HepG2 (cell line): Measurements from ENCODE around the gene TIMM44. TPM values are rescaled to one million over a fixed set of nuclear protein-coding genes. Genes with fewer than 3 reads are reported as not detected.

Experiments used
- ATAC-seq: fragments of 200-7000 bp; cut with Tn5 transposase; 3 replicates; pipeline ENCODE4 v1.9.1; 2020; ENCODE audit warnings: mild to moderate bottlenecking, moderate library complexity
- BruUV-seq: library from RNA; stranded (reverse); fragments of 400-500 nt; replicated peaks from 2 replicates; lab custom pipeline; 2021; lab: Mats Ljungman, UMichigan
- CTCF ChIA-PET: fragments of 300-600 bp; formaldehyde crosslinking; extraction: SDS; loops from one replicate; lab custom pipeline; 2021; ENCODE audit warnings: low total read pairs, inconsistent platforms, low intra/inter-chr PET ratio; lab: Yijun Ruan, JAX
- POLR2A ChIA-PET: fragments of 350-600 bp; sonication (Branson Sonifier 250); formaldehyde crosslinking; loops from one replicate; lab custom pipeline; 2020; ENCODE audit warnings: antibody characterized with exemption, inconsistent platforms; lab: Yijun Ruan, JAX
- DNase-seq: peaks from one replicate; pipeline ENCODE4 v3.0.0-alpha.2; 2015; ENCODE audit warnings: low spot score
- FAIRE-seq: peaks from 3 replicates; lab custom pipeline; 2011; peaks lifted over from hg19 to GRCh38; lab: Jason Lieb, UNC
- H2AFZ ChIP-seq: one replicate; pipeline ENCODE4 v1.6.1; 2011; ENCODE audit warnings: low read length, inconsistent platforms
- H3K27ac ChIP-seq: fragments of 300-600 bp; 3 replicates; pipeline ENCODE4 v1.8.0; 2011; ENCODE audit warnings: mixed run types, mild to moderate bottlenecking, mixed read lengths, low read length, inconsistent platforms; ENCODE audit not compliant: insufficient read depth; ENCODE audit errors: extremely low read length
- H3K27me3 ChIP-seq, 2 experiments: fragments of 200-600 bp in 1 of 2; 2 replicates in 1 of 2; 3 replicates in 1 of 2; pipeline versions ENCODE4 v1.6.0 to v1.8.0; 2011; ENCODE audit warnings: low read length in 2 of 2, mild to moderate bottlenecking in 2 of 2, moderate library complexity in 2 of 2, inconsistent platforms in 1 of 2; ENCODE audit not compliant: insufficient read depth in 2 of 2, control insufficient read depth in 1 of 2
- H3K36me3 ChIP-seq, 2 experiments: fragments of 200-600 bp in 1 of 2; replicated peaks in 1 of 2; 2 replicates in 1 of 2; 3 replicates in 1 of 2; pipeline versions ENCODE4 v1.5.1 to v1.8.0; 2011; ENCODE audit warnings: low read length in 2 of 2, inconsistent platforms in 1 of 2; ENCODE audit not compliant: insufficient read depth in 2 of 2, control insufficient read depth in 1 of 2
- H3K4me1 ChIP-seq: 2 replicates; pipeline ENCODE4 v1.5.1; 2012; ENCODE audit warnings: low read length, inconsistent platforms; ENCODE audit not compliant: insufficient read depth
- H3K4me2 ChIP-seq: 2 replicates; pipeline ENCODE4 v1.6.0; 2011; ENCODE audit warnings: low read depth, low read length, inconsistent platforms
- H3K4me3 ChIP-seq, 3 experiments: fragments of 200-600 bp in 1 of 3; sonication (generic), shearing (Covaris generic) in 1 of 3; replicated peaks in 1 of 3; 2 replicates each; pipeline ENCODE4 v1.5.1; 2011 to 2016; ENCODE audit warnings: low read length in 3 of 3, inconsistent platforms in 2 of 3, low read depth in 2 of 3, mild to moderate bottlenecking in 2 of 3, control low read depth in 1 of 3, mixed read lengths in 1 of 3; ENCODE audit not compliant: insufficient read depth in 1 of 3
- H3K79me2 ChIP-seq: one replicate; pipeline ENCODE4 v1.6.1; 2011; ENCODE audit warnings: low read length, inconsistent platforms; ENCODE audit not compliant: insufficient read depth
- H3K9ac ChIP-seq: 2 replicates; pipeline ENCODE4 v1.6.0; 2011; ENCODE audit warnings: mild to moderate bottlenecking, low read depth, low read length, inconsistent platforms; ENCODE audit not compliant: insufficient read depth
- H3K9me3 ChIP-seq: 2 replicates; pipeline ENCODE4 v1.5.1; 2012; ENCODE audit warnings: mild to moderate bottlenecking, low read length
- H4K20me1 ChIP-seq: 2 replicates; pipeline ENCODE4 v1.6.0; 2011; ENCODE audit warnings: inconsistent platforms, mild to moderate bottlenecking, low read length, moderate library complexity; ENCODE audit not compliant: insufficient read depth
- ARID2 ChIP-seq: sonication (generic); formaldehyde crosslinking; IDR thresholded peaks from 2 replicates; pipeline ENCODE4 v1.8.1; 2022; ENCODE audit warnings: mild to moderate bottlenecking, missing genetic modification reagents, borderline replicate concordance
- DRAP1 ChIP-seq: IDR thresholded peaks from 2 replicates; pipeline ENCODE4 v1.6.1; 2016; ENCODE audit warnings: missing genetic modification reagents, missing compliant biosample characterization
- KIAA2018 ChIP-seq: sonication (generic); formaldehyde crosslinking; IDR thresholded peaks from 2 replicates; pipeline ENCODE4 v1.5.0; 2020; ENCODE audit warnings: mild to moderate bottlenecking, missing genetic modification reagents, borderline replicate concordance
- MYNN ChIP-seq: sonication (generic); formaldehyde crosslinking; IDR thresholded peaks from 2 replicates; pipeline ENCODE4 v1.4.0; 2020; ENCODE audit warnings: mild to moderate bottlenecking, low read depth, missing genetic modification reagents
- SUZ12 ChIP-seq: fragments of 150-350 bp; IDR thresholded peaks from 2 replicates; pipeline ENCODE4 v1.6.1; 2014; ENCODE audit warnings: low read depth, low read length
- TCF12 ChIP-seq, 2 experiments: fragments of 450-650 bp in 1 of 2; sonication (generic) in 1 of 2; formaldehyde crosslinking in 1 of 2; IDR thresholded peaks; 2 replicates each; pipeline versions ENCODE4 v1.6.1 to v1.8.0; 2017 to 2022; ENCODE audit warnings: antibody characterized with exemption in 1 of 2, mild to moderate bottlenecking in 1 of 2, missing genetic modification reagents in 1 of 2, moderate library complexity in 1 of 2
- THAP9 ChIP-seq: sonication (generic); formaldehyde crosslinking; IDR thresholded peaks from 2 replicates; pipeline ENCODE4; 2020; ENCODE audit warnings: missing genetic modification reagents, mild to moderate bottlenecking, borderline replicate concordance
- TOPORS ChIP-seq: sonication (generic); formaldehyde crosslinking; IDR thresholded peaks from 2 replicates; pipeline ENCODE4 v1.8.0; 2023; ENCODE audit warnings: mild to moderate bottlenecking, missing genetic modification reagents
- ZNF251 ChIP-seq: sonication (generic); formaldehyde crosslinking; IDR thresholded peaks from 2 replicates; pipeline ENCODE4 v1.9.0; 2021; ENCODE audit warnings: mild to moderate bottlenecking, missing genetic modification reagents
- ZNF557 ChIP-seq: sonication (generic); formaldehyde crosslinking; IDR thresholded peaks from 2 replicates; pipeline ENCODE4 v1.4.0; 2020; ENCODE audit warnings: missing genetic modification reagents
- ZNF781 ChIP-seq: sonication (generic); formaldehyde crosslinking; IDR thresholded peaks from 2 replicates; pipeline ENCODE4 v1.5.1; 2020; ENCODE audit warnings: borderline replicate concordance, mild to moderate bottlenecking, missing genetic modification reagents; ENCODE audit errors: not compliant biosample characterization
- WGBS: methylation state at CpG from one replicate; pipeline ENCODE4 v1.1.6; 2017; ENCODE audit warnings: low lambda C conversion rate; 5-methylcytosine and 5-hydroxymethylcytosine counted together
- in situ Hi-C: cut with HindIII; loops from 2 replicates; pipeline ENCODE4 v1.10.0; 2017; ENCODE audit warnings: low pct_unique_long_range_greater_than_20kb; ENCODE audit not compliant: extremely low pct_ligation_motif_present
- intact Hi-C: fragments of 100-400 bp; cut with micrococcal nuclease; formaldehyde crosslinking; loops from one replicate; pipeline ENCODE4 v1.10.0; 2022; ENCODE audit not compliant: unreplicated experiment
- polyA plus RNA-seq, 8 experiments: library from polyadenylated mRNA; depleted of rRNA in 3 of 8; stranded (reverse) in 7 of 8; unstranded in 1 of 8; fragments of >200 nt; fragmentation: Illumina TruSeq in 4 of 8; extraction: Trizol in 4 of 8; gene quantifications; 2 replicates each; pipeline versions ENCODE4 v1.2.1 to v1.2.3, GENCODE V29; 2011 to 2016; ENCODE audit warnings: low read depth in 4 of 8, missing spikeins in 1 of 8, mixed read lengths in 1 of 8; ENCODE audit not compliant: insufficient read depth in 1 of 8
- total RNA-seq, 5 experiments: library from RNA; depleted of rRNA; stranded (reverse); fragments of >200 nt; fragmentation: Illumina TruSeq; extraction: Trizol; gene quantifications; 2 replicates each; pipeline ENCODE4 v1.2.3, GENCODE V29; 2016; ENCODE audit warnings: low read depth in 1 of 5

Gene TIMM44
- total and polyA plus RNA-seq, 2 of the 13 experiments (the other 11 are each of a cell fraction or from before 2014, with no cell fraction given) = 42.9 to 72.6 TPM

GRCh38 chr19:7925171-7925851, 18.2 kb downstream of the TIMM44 start:
- H3K9ac ChIP-seq = no peak overlapping the region
- peak overlapping the region; percentile 55 for H3K4me2 ChIP-seq
- no peaks in the 10 kb centered on the region for H3K79me2 ChIP-seq
- peaks cover 8% of the 10 kb centered on the region for H3K4me1 ChIP-seq
- in situ Hi-C loops = no loop called here
- H4K20me1 ChIP-seq = peaks cover 5% of the 10 kb centered on the region; the same call in 1 of the 2 replicates
- H3K4me3 ChIP-seq = peak overlapping the region in 1 of 3 experiments; percentile 55; a peak in 1 of 6 replicates
- ATAC-seq (peak; percentile 59), FAIRE-seq (no peak), DNase-seq (peak; percentile 64)
- 5% methylated on average over 16 of the region's 98 CpGs for WGBS
- no peaks in the 10 kb centered on the region for H3K27me3 ChIP-seq
- ChIA-PET POLR2A (no interaction called here), CTCF (interaction anchor here (0.6 to 2.7 kb wide), 3 partner anchors 54 to 72 kb away, joined by 3 to 28 read pairs (median 4); no protein-coding TSS in a partner anchor)
- no peaks in the 10 kb centered on the region for H3K9me3 ChIP-seq
- peaks cover 6 to 10% of the 10 kb centered on the region in 2 experiments; a peak in 2 of 5 replicates for H3K36me3 ChIP-seq
- no TSS peak for BruUV-seq
- H2AFZ ChIP-seq = no peak overlapping the region
- no peak overlapping the region for H3K27ac ChIP-seq
- intact Hi-C loops = loop anchor here (2.0 kb wide), 1 partner anchor 73 kb away; no protein-coding TSS in a partner anchor
- TF ChIP-seq ZNF557 (peak; percentile 86; the same call in 1 of the 2 replicates), DRAP1 (CRISPR knock-in tag) (peak; percentile 43; the same call in 1 of the 2 replicates), SUZ12 (no peak), ZNF251 (CRISPR knock-in tag) (no peak), ARID2 (CRISPR knock-in tag) (no peak), THAP9 (CRISPR knock-in tag) (no peak), MYNN (CRISPR knock-in tag) (no peak), TCF12 (IDR thresholded peaks at IDR 0.05) (no peak), TCF12 (CRISPR knock-in tag; IDR thresholded peaks at IDR 0.05) (no peak), KIAA2018 (no peak), ZNF781 (CRISPR knock-in tag) (no peak), TOPORS (CRISPR knock-in tag) (peak; percentile 50; the same call in 1 of the 2 replicates)
